Tracheal epithelial cell (primary cell): ENCODE data around the gene GPR84. TPM values are rescaled to one million over a fixed set of nuclear protein-coding genes. Genes with fewer than 3 reads are reported as not detected.

Experiments used
- total RNA-seq: library from RNA; depleted of rRNA; stranded (reverse); fragments of >200 nt; gene quantifications from 2 replicates; pipeline ENCODE4 v1.2.1, GENCODE V29; 2014

GPR84 gene
- not detected in 2 replicates for total RNA-seq

DNA sequence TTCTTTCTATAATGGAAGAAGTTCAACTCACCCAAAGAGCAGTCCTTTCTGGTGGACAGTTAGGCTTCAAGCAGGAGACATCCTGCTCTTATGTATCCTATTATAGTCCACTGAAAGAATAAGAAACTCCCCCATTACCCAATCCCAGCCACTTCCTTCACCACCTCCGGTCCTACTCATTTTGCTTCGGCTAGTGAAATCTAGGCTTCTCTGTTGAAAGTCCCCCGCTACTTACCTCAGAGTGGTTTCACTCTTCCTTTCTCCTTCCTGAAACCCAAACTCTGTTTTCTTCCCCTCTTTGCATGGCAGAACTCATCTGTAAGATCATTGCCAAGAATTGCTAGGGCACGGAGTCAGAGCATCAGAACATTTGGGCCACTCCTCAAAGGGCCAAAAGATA lies at the start of gene GPR84:
TSS of gene GPR84 (minus strand) at position 74 of the 400 bp plus-strand sequence. CDS start 635 bp downstream, outside the sequence.

DNA sequence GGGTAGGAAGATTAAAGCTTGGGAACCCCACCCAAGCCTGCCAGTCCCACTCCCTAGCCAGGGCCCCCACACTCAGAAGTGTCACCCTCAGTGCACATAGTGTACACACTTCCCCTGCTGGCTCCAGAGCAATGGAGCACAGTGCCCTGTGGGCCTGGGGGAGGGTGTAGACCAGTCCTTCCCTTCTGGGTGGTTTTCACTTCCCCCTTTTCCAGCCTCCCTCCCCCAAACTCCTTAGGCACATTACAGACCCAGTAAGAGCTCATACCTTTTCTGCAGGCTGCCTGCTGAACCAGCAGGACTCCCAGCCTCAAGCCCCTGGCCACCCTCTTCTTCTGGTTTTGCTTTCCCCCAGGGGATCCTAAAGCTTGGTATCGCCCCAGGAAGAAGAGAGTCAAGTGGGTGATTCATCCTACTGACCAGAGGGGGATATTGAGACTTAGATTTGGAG lies 20.3 kb upstream of the GPR84 start, which contains the start of gene ZNF385A:
TSS of gene ZNF385A (minus strand) at position 143 of the 451 bp plus-strand sequence. CDS start 219 bp downstream, outside the sequence.

DNA sequence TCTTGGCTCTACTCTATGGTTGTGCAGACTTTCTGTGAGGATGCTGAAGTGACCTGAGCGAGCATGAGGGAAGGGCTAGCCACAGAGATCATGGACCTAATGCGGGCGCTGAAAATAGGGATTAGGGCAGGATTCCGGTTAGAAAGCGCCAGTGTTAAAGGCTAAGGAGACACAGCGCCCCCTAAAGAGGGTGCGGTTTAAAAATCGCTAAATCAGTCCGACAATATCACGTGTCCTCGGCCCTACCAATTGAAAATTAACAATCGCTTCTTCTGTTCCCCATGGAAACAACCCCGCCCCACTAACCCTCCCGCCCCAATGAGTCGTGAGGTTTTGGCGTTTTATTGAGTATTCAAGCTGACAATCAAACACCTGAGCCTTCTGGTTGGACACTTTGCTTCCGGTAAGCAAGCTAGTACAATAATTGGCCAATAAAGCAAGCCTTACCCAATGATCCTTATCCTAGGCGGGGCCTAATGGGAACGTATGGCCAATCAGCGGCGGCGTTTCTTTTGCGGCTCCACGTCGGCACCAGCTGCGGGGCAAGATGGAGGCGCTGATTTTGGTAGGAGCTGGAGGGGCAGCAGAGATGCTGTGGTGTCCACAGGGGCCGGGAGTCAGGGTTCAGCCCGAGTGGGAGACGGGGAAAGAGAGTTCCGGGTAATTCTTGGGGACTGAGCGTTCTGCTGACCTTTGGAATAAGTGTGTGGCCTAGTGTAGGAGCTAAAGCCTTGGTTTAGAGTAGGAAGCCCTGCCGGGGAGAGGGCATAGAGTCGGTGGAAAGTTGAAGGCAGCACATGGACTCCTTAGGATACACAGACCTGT lies 39.5 kb downstream of the GPR84 start, which contains the start of gene COPZ1:
TSS of gene COPZ1 (plus strand) at position 515 of the 825 bp plus-strand sequence. CDS start at position 548, 33 bp downstream.

Other genes with a start within 250 kb of the GPR84 start
- gene SMUG1, start 175.5 kb downstream of the GPR84 start, total RNA-seq, result 29.0 and 37.1 TPM in 2 replicates
- gene CBX5, start 84.4 kb downstream of the GPR84 start, total RNA-seq, result 14.0 and 26.0 TPM in 2 replicates
- gene HNRNPA1, start 83.8 kb downstream of the GPR84 start, total RNA-seq, result 222 and 305 TPM in 2 replicates
- under 0.01 and 0.43 TPM in 2 replicates for gene NFE2, start 63.5 kb downstream of the GPR84 start, total RNA-seq
- 88.7 and 89.3 TPM in 2 replicates for gene COPZ1, start 39.4 kb downstream of the GPR84 start, total RNA-seq
- gene ZNF385A, start 20.2 kb upstream of the GPR84 start, total RNA-seq, result 21.3 and 23.4 TPM in 2 replicates
- gene ITGA5, start 54.8 kb upstream of the GPR84 start, total RNA-seq, result 111 and 332 TPM in 2 replicates
- not detected in 2 replicates for gene GTSF1, start 109.1 kb upstream of the GPR84 start, total RNA-seq
- not detected in 2 replicates for gene NCKAP1L, start 133.3 kb upstream of the GPR84 start, total RNA-seq
- not detected in 2 replicates for gene PDE1B, start 185.1 kb upstream of the GPR84 start, total RNA-seq
- gene PPP1R1A, start 224.2 kb upstream of the GPR84 start, total RNA-seq, result 0.72 TPM in 1 of 2 replicates, not detected in the other